ENCODE measurements around the gene MTA1. TPM values are rescaled to one million over a fixed set of nuclear protein-coding genes. Genes with fewer than 3 reads are reported as not detected.

MTA1 gene
- total RNA-seq, 4 donors from 2014 or later: 62.9 to 218 (median 108) TPM

GRCh38 chr14:105398726-105399465, 20.7 kb upstream of the MTA1 start:
- no peak for TF ChIP-seq CTCF (IDR thresholded peaks at IDR 0.05)
- no peak for TF ChIP-seq POLR2A (IDR thresholded peaks at IDR 0.05)
- Histone ChIP-seq H3K4me1 (peaks cover 0 to 5% of the 10 kb centered on the region in 2 donors), H3K36me3 (no peaks in the 10 kb centered on the region), H3K9me3 (no peaks in the 10 kb centered on the region), H3K27me3 (no peaks in the 10 kb centered on the region), H3K27ac (peak overlapping the region; percentile 85 to 86), H3K4me3 (peak overlapping the region; percentile 79 to 88)
- intact Hi-C loops (cut with DNase I; ENCODE audit: low total_unique reads): no loop called here
- DNase-seq: no peak

DNA sequence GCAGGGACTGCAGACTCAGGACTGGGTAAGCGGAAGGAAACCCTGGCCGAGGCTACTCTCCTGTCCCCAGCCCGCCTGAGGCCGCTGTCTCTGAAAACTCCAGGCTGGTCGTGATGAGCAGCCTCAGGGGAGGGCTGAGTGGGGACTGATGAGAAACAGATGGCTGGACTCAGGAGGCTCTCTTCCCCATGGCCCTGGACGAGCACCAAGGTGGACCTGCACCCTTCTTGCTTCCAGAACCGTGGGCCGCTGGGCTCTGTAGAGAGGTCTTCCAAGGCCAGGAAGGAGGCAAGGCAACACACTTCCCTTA, 20.2 kb upstream of the MTA1 start:
- intact Hi-C loops (cut with DNase I; ENCODE audit: low total_unique reads): no loop called here
- Histone ChIP-seq H3K9me3 (no peaks in the 10 kb centered on the region), H3K4me3 (peak overlapping the region in 1 of 2 donors; percentile 88), H3K27ac (no peak overlapping the region), H3K4me1 (peaks cover 0 to 5% of the 10 kb centered on the region in 2 donors), H3K36me3 (no peaks in the 10 kb centered on the region), H3K27me3 (no peaks in the 10 kb centered on the region)
- no peak for DNase-seq
- TF ChIP-seq POLR2A (IDR thresholded peaks at IDR 0.05): no peak
- no peak for TF ChIP-seq CTCF (IDR thresholded peaks at IDR 0.05)

DNA sequence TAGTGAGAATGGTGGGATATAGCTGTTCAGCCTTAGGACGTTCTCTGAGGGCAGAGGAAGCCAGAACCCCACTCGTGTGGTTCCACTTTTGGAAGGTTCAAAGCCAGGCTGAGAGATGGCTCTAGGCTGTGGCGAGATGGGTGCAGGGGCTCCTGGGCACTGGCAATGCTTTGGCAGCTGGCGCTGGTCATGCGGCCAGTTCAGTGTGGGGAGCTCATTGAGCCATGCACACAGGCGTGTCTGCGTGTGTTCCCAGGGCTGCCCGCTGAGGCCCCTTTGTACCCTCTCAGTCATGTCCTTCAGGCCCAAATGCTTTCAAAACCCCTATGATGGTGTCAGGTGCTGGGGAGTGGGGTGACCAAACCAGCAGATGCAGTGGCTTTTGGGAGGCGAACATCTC, 19.6 kb upstream of the MTA1 start:
- H3K27ac ChIP-seq: no peak overlapping the region
- no peaks in the 10 kb centered on the region for H3K27me3 ChIP-seq
- no peak overlapping the region for H3K4me3 ChIP-seq
- intact Hi-C loops (cut with DNase I; ENCODE audit: low total_unique reads): no loop called here
- peaks cover 0 to 5% of the 10 kb centered on the region in 2 donors for H3K4me1 ChIP-seq
- TF ChIP-seq POLR2A (IDR thresholded peaks at IDR 0.05) (no peak), CTCF (IDR thresholded peaks at IDR 0.05) (no peak)
- H3K36me3 ChIP-seq: no peaks in the 10 kb centered on the region
- no peak for DNase-seq
- H3K9me3 ChIP-seq: no peaks in the 10 kb centered on the region

DNA sequence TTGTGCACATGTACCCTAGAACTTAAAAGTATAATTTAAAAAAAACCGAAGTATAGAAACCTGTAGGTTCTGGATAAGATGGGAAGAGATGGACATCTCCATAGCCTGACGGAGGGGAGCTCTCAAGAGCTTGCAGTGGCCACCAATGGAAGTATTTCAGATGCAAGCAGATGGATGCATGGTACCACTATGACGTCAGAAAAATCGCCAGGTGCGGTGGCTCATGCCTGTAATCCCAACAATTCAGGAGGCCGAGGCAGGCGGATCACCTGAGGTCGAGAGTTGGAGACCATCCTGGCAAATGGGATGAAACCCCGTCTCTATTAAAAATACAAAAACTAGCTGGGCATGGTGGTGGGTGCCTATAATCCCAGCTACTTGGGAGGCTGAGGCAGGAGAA, 17.9 kb upstream of the MTA1 start:
- TF ChIP-seq POLR2A (IDR thresholded peaks at IDR 0.05): no peak
- TF ChIP-seq CTCF (IDR thresholded peaks at IDR 0.05): no peak
- peaks cover 0 to 5% of the 10 kb centered on the region in 2 donors for H3K4me1 ChIP-seq
- H3K9me3 ChIP-seq: no peaks in the 10 kb centered on the region
- H3K27ac ChIP-seq: no peak overlapping the region
- H3K4me3 ChIP-seq: no peak overlapping the region
- no peaks in the 10 kb centered on the region for H3K27me3 ChIP-seq
- H3K36me3 ChIP-seq: no peaks in the 10 kb centered on the region
- intact Hi-C loops (cut with DNase I; ENCODE audit: low total_unique reads): no loop called here
- no peak for DNase-seq

DNA sequence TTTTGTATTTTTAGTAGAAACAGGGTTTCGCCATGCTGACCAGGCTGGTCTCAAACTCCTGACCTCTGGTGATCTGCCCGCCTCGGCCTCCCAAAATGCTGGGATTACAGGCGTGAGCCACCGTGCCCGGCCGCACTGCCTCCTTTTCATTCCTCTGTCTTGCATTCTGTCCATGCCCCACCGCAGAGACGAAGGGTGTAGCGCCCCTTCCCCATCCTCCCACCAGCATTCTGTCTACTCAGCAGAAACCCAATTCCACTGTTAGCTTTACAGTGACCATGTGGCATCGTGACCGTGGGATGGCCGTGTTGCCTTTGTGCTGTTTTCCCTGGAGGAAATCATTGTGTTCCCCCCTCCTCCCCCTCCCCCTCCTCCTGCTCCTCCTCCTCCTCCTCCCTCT, 11.0 kb upstream of the MTA1 start:
- Histone ChIP-seq H3K36me3 (no peaks in the 10 kb centered on the region), H3K9me3 (no peaks in the 10 kb centered on the region), H3K4me1 (peaks cover 0 to 12% of the 10 kb centered on the region in 2 donors), H3K27me3 (peaks cover 3 to 17% of the 10 kb centered on the region in 2 donors), H3K4me3 (no peak overlapping the region), H3K27ac (no peak overlapping the region)
- DNase-seq: no peak
- intact Hi-C loops (cut with DNase I; ENCODE audit: low total_unique reads): no loop called here
- TF ChIP-seq CTCF (IDR thresholded peaks at IDR 0.05) (no peak), POLR2A (IDR thresholded peaks at IDR 0.05) (no peak)

Measured in uterus (tissue), 4 donors.